HG03280 (cell line): ENCODE measurements around the gene TECPR2.

Experiments
- ATAC-seq: cut with Tn5 transposase; IDR thresholded peaks from one replicate; pipeline ENCODE4 v1.9.1; 2021; ENCODE audit warnings: mild to moderate bottlenecking, moderate library complexity; ENCODE audit not compliant: unreplicated experiment

Gene TECPR2

DNA sequence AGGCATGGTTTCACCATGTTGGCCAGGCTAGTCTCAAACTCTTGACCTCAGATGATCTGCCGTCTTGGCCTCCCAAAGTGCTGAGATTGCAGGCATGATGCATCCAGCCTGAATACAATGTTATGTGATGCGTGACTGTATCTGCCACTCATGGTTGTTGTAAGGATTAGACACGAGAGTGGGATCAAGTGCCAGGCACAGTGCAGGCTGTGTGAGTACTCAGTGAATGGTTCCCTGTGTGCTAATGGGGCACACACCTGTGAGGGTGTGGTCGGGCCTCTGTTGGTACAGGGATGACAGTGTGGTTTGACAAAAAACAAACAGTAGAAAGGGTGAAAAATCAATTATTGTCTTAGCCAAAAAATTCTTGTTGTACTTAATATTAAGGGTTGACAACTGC, 61.8 kb downstream of the TECPR2 start:
- no peak for ATAC-seq

DNA sequence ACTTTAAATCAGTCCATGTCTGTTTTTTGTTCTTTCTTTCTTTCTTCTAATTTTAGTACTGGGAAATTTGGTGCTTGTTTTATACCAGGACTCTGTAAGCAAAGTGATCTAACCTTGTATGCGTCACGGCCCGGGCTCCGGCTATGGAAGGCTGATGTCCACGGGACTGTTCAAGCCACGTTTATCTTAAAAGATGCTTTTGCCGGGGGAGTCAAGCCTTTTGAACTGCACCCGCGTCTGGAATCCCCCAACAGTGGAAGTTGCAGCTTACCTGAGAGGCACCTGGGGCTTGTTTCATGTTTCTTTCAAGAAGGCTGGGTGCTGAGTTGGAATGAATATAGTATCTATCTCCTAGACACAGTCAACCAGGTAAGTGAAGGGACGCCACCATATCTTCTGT, 62.2 kb downstream of the TECPR2 start:
- no peak for ATAC-seq

DNA sequence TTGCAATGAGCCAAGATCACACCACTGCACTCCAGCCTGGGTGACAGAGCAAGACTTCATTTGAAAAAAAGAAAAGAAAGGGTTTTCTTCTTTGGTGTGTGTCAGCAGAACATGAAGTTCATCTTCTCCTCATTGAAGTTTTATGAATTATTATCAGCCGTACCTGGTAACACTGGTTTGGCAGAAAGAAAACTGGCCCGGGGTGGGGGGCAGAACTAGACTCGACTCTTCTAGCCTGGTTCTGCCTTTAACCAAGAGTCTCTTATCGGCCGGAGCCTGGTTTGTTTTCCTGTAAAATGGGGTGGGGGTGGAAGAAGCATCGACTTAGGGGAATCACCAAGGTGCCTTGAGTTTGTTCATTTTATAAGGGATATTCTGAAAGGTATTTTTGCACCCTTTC, 64.1 kb downstream of the TECPR2 start:
- no peak for ATAC-seq

DNA sequence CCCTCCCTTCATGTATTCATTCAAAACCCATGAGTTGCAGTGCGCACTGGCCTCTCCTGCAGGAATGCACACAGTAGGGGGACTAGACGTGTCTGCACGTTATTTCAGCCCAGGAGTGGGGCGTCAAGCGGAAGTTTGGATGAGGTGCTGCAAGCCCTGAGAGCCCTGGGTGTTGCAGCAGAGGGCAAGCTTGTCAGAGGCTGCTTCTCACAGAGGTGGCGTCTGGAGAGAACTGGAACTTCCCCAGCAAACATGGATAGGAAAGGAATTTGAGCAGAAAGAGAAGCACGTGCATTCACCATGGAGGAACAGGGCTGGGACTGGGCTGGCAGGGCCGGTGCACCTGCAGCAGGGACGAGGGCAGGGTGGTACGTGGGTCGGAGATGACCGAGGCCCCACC, 64.9 kb downstream of the TECPR2 start:
- ATAC-seq, result no peak

DNA sequence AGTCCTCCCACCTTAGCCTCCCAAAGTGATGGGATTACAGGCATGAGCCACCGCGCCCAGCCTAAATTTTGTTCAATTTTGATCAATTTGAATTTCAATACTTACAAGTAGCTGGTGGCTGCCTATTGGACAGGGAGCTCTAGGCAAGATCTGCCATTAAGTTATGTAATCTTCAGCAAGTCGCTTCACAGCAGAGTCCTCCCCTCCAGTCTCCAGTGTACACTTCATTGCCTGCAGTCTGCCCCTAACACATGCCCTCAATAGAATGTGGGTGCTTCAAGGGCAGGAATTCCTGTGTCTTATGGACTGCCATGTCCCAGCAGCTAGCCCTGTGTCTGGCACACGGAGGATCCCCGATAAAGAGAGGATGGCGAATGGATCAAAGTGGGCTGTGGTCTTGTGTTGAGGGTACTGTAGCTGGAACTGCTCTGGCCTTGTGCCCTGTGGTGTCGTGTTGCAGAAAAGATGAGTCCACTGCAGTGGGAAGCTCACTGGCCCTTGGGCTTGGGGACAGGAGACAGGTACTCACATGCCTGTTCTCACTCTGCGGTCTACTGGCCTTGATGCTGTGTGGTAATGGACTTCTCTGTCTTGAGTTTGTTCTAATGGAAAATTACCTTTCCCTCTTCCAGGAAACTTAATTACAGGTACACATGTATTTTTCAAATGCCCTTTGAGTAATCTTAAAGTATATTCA, 67.6 kb downstream of the TECPR2 start:
- no peak for ATAC-seq

DNA sequence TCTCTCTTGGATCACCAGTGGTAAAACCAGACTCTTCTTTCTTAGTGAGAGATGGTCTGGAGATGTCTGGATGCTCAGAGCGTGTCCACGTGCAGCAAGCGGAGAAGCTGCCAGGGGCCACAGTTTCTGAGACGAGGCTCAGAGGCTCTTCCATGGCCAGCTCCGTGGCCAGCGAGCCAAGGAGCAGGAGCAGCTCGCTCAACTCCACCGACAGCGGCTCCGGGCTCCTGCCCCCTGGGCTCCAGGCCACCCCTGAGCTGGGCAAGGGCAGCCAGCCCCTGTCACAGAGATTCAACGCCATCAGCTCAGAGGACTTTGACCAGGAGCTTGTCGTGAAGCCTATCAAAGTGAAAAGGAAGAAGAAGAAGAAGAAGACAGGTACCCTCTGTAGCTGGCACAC, 69.0 kb downstream of the TECPR2 start:
- ATAC-seq, result no peak

DNA sequence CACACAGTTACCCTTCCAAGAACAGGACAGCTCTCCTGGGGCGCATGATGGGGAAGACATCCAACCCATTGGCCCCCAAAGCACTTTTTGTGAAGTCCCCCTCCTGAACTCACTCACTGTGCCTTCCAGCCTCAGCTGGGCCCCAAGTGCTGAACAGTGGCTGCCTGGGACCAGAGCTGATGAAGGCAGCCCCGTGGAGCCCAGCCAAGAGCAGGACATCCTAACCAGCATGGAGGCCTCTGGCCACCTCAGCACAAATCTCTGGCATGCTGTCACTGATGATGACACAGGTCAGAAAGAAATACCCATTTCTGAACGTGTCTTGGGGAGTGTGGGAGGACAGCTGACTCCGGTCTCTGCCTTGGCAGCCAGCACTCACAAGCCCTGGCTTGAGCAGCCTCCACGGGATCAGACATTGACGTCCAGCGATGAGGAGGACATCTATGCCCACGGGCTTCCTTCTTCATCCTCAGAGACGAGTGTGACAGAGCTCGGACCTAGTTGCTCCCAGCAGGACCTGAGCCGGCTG, 72.0 kb downstream of the TECPR2 start:
- no peak for ATAC-seq

DNA sequence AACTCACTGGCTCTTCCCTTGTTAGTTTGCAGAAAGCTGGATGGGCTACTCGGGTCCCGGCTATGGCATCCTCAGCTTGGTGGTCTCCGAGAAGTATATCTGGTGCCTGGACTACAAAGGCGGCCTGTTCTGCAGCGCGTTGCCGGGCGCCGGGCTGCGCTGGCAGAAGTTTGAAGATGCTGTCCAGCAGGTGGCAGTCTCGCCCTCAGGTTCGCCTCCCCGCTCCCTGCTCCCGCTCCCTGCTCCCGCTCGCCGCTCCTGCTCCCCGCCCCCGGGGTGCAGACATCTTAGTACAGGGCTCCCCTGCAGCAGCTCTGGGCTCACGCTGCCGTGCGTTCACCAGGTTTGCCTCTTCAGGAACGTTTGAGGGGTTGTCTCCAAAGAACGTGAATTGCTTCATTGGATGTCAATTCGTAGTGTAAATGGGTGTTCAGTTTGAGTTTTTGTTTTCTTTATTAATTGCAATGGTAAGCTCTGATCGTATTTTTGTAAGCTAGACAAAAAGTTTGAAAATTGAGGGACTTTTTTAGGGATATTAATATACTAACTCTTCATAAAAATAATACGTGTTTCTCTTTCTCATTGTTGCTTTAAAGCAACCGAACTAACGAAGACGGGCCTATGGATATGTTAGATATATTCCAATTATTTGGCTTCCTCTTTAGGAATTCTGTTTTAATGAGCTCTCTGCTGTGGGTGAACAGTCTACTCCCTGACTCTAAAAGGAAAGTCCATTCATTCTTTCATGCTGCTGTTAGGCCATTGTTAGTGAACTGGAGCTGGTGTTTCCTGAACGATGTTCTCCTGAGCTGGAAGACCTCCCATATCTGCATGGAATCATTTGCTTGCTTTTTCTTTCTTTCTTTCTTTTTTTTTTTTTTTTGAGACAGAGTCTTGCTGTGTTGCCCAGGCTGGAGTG, 75.5 kb downstream of the TECPR2 start:
- peak; percentile 65 for ATAC-seq

DNA sequence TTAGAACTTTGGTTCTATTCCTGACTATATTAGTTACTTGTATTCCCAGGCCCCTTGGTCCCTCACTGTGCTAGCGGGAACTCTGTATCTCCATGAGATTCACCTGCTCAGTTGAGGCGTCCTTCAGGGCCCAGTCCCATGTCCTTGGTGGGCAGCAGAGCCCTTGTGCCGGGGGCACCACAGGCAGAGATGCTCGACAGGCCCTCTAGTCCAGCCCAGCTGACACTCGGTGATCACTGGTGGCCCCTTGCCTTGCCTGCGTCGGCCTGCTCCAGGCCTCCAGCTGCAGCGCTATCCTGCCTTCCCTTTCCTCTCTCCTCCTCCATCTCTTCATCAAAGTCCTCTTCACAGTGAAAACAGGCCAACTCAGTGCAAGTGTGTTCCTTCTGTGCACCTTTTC, 76.8 kb downstream of the TECPR2 start:
- ATAC-seq, result no peak

DNA sequence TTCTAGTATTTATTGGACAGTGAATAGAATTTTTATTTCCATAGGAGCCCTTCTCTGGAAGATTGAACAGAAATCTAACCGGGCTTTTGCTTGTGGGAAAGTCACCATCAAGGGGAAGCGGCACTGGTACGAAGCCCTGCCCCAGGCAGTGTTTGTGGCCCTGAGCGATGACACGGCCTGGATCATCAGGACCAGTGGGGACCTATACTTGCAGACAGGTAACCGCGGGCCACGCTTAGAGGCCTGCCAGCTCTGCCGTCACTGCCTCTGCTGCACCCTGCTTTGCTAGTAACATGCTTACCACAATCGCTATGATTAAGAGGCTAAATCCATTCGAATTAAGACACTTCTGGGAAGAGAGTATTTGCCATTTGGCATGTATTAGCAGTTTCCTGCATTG, 77.7 kb downstream of the TECPR2 start:
- ATAC-seq, result no peak

DNA sequence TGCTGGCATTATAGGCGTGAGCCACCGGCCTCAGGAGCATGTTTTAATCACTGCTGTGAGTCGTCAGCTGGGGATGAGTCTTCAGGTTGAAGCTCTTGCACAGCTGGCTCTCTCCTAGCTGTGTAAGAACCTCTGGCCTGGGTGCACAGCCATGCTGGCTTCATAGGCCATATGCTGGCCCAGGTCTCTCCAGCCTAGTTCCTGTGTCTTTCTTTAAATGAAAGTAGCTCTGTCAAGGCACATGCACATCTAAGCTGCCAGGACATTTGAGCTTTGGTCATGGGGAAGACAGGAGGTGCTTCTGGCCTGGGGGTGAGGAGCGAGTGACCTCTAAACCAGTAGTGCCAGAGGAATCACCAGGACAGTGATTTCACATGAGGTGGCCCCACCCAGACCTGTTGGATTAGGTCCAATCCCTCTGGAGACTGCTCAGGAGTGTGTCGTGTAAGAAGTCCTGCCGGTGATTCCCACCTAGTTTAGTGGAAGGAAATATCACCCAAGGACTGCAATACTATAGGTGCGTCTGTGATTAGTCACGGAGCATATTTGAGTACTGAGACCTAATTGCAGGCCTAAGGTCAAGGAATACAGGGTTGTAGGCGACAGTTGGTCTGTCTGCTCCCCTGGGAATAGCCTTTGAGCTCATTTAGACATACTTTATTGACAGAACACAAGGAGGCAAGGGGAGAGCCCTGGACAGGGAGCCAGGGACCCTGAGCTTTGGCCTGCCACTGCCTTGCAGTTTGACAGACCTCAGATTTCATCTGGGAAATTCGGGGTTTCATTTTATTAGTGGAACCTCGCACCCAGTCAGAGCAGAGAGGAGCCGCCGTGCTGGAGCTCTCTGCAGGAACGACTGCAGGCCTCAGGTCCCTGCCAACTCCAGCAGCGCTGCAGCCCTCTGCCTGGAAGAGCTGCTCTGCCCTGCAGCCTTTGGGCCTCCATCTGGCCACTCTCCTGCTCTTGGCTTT, 79.8 kb downstream of the TECPR2 start:
- no peak for ATAC-seq

DNA sequence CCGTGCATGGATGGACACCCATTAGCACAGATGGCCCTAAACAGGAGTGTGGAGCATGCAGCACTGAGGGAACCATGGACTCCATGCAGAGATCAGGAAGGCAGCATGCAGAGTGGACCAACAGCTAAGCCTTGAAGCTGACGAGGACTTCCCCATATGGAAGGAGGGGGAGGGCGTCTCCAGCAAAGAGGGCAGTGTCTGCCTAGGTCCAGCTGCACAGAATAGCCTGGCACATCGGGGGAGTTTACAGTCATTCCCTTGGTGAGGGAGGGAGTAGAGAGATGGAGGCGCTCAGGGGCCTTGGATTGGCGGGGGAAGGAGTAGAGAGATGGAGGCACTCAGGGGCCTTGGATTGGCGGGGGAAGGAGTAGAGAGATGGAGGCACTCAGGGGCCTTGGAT, 82.3 kb downstream of the TECPR2 start:
- no peak for ATAC-seq

DNA sequence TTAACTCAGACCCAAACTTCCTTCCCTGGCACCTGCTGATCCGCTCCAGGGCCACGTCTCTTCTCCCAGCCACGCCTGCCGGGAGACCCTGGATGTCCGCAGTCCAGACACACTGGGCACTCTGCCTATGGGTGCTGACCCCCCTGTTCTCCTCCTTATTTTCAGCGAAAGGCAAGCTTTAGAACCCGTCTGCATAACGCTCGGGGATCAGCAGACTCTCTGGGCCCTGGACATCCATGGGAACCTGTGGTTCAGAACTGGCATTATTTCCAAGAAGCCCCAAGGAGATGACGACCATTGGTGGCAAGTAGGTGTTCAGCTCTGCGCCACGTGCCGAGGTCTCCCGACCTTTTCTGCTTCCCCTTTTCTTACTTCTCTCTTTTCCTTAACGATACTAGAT, 82.9 kb downstream of the TECPR2 start:
- no peak for ATAC-seq

DNA sequence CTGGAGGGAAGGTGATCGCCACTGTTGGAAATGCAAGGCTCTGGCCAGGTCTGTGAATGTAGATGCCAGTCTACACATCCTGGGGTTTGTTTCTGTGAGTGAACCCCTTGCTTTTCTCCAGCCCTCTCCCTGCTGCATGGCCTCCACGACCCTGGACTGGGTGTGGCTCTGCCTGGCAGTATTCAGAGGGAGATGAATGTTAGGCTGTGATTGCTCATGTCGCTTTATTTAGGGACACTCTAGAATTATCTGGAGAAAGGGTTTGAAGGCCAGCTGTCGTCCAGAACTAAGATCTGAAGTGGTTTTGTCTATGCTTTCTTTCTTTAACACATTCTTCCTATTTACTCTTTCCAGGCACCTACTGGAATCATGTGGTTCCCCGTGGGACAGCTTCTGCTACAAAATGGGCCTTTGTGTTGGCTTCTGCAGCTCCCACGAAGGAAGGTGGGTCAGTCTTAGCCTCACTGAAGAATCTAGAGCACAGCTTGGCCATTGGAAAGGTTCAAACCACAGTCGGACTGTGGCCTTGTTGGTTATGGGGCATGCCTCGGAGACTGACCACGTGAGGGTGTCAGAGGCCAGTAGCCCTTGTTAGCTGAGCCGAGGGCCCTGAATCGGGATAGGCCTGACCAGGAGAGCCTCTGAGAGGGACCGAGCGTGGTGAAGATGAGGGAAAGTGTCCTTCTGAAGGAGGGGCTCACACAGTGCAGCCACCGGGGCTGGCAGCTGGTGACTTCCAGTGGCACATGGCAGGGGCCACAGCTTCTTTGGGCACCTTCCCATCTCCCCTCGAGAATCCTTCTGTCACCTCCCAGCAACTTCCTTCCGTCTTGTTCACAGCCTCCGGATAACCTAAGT, 87.7 kb downstream of the TECPR2 start:
- ATAC-seq, result no peak

DNA sequence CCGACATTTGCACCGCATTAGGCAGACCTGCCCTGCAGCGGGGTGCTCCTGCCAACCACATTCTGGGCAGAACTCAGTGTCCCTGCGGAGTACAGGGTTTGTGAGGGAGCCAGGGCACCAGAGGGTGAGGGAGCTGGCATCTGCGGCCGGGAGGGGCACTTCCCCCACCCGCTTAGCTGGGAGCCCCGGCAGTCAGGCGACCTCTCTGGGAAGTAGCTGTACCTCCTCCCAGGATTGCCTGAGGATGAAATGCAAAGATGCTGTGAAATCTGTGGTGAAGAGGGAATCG, 88.3 kb downstream of the TECPR2 start:
- ATAC-seq, result no peak

DNA sequence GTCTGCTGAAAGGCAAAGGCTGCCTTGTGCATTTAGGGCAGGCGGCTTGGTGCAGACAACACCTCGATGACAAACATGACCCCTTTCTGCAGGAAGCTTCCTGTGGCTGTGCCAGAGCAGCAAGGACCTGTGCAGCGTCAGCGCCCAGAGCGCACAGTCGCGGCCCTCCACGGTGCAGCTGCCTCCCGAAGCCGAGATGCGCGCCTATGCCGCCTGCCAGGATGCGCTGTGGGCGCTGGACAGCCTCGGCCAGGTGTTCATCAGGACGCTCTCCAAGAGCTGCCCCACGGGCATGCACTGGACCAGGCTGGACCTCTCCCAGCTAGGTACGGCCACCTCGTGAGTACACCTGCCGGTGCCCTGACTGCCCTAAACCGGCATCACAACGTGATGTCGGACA, 89.6 kb downstream of the TECPR2 start:
- ATAC-seq, result no peak

DNA sequence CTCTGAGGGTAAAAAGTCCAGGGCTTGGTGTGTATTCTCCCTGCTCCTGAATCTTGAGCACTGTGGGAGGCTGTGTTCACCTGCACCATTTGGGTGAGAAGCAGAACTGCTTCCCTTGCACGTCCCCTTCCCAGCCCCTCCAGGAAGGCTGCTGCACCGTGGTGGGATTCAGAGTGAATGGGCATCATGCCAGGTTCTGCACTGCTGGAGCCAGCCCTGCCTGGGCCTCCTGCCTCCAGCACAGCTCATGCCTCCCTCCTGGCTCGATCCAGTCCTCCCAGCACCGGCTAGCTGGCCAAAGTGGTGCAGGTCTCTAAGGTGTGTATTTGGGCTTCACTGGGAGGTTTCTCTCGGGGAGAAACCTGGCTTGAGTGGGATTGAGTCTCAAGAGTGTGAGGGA, 92.0 kb downstream of the TECPR2 start:
- no peak for ATAC-seq

DNA sequence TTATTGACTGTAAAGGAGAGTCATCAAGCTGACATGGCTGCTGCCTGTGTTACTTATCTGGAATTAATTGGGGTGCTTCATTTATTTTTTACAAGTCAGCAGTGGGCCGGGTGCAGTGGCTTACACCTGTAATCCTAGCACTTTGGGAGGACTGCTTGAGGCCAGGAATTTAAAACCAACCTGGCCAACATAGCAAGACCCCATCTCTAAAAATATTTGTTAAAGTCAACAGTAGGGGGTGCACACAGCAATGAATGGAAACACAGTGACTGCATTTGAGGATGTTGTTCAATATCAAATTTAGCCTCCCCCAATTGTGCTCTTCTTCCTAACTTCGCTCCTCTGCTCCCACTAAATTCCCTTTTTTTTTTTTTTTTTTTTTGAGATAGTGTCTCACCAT, 94.8 kb downstream of the TECPR2 start:
- ATAC-seq, result no peak

DNA sequence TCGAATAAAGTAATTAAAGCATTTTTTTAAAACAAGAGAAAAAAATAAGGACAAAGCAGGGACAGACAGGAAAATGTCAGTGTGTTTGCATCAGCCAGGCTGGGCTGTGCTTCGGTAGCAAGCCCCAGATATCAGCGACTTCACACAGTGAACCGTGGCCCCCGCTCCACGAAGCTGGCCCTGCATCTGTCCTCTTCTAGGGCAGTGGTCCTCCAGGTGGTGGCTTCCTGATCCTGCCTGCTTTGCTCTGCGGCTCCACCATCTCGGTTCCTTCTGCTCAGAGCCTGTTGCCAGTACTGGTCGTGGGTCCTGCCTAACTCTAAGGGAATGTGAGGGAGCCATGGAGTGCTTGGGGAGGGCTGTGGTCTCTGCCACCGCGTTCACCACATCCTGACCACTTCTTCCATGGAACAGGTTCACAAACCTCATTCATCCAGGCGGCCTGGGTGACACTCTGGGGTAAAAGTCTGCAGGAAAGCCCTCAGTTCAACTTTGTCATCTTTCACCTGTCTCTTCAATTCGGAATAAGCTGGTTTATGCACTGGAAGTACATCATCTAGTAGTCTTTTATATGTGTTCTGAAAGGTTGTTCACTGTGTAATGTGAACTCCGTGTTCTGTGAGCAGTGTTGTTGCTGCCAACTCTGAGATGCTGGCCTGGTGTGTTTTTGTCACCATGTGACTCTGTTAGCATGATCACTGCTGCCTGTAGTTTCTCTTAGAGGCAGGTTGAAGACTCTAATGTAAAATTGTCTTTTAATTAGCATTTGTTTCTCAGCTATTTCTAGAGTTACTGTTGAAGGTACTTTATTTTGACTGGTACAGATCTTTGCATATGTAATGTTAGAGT, 99.0 kb downstream of the TECPR2 start:
- no peak for ATAC-seq
